ENCODE data around the gene ABHD10.

Gene ABHD10

GRCh38 chr3:111965484-111965883, 13.3 kb upstream of the ABHD10 start:
- no peak for DNase-seq (ENCODE audit: low spot score)

- no peak for DNase-seq (ENCODE audit: low spot score)
Observed at GRCh38 chr3:111967068-111967467, 11.8 kb upstream of the ABHD10 start.

GRCh38 chr3:111967651-111968274, 11.1 kb upstream of the ABHD10 start:
- DNase-seq (ENCODE audit: low spot score): peak; percentile 84

GRCh38 chr3:111968319-111969054, 10.3 kb upstream of the ABHD10 start:
- DNase-seq (ENCODE audit: low spot score): no peak

GRCh38 chr3:111970376-111970775, 8.4 kb upstream of the ABHD10 start:
- no peak for DNase-seq (ENCODE audit: low spot score)

- DNase-seq (ENCODE audit: low spot score): no peak
Observed at GRCh38 chr3:111971533-111972130, 7.2 kb upstream of the ABHD10 start.

GRCh38 chr3:111972891-111973290, 5.9 kb upstream of the ABHD10 start:
- DNase-seq (ENCODE audit: low spot score): no peak

GRCh38 chr3:111975131-111975530, 3.7 kb upstream of the ABHD10 start:
- no peak for DNase-seq (ENCODE audit: low spot score)

- DNase-seq (ENCODE audit: low spot score): no peak
Observed at GRCh38 chr3:111976254-111976653, 2.6 kb upstream of the ABHD10 start.

GRCh38 chr3:111979434-111980038, 710 bp downstream of the ABHD10 start:
- DNase-seq (ENCODE audit: low spot score): no peak

- DNase-seq (ENCODE audit: low spot score): no peak
Observed at GRCh38 chr3:111980716-111981456, 2.1 kb downstream of the ABHD10 start.

- DNase-seq (ENCODE audit: low spot score): no peak
Observed at GRCh38 chr3:111981457-111981763, 2.6 kb downstream of the ABHD10 start.

- no peak for DNase-seq (ENCODE audit: low spot score)
Observed at GRCh38 chr3:111984636-111985298, 5.9 kb downstream of the ABHD10 start.

- DNase-seq (ENCODE audit: low spot score): no peak
Observed at GRCh38 chr3:111986800-111987199, 8.0 kb downstream of the ABHD10 start.

GRCh38 chr3:111989061-111989678, 10.3 kb downstream of the ABHD10 start:
- no peak for DNase-seq (ENCODE audit: low spot score)

GRCh38 chr3:111993038-111993437, 14.2 kb downstream of the ABHD10 start:
- DNase-seq (ENCODE audit: low spot score): no peak

- DNase-seq (ENCODE audit: low spot score): peak; percentile 93
Observed at GRCh38 chr3:111998636-111999483, 20.0 kb downstream of the ABHD10 start, which contains the start of gene TAGLN3. TAGLN3 (plus strand) TSS chr3:111998922; CDS start chr3:111999423, 501 bp downstream.

GRCh38 chr3:111999484-112000324, 20.9 kb downstream of the ABHD10 start:
- no peak for DNase-seq (ENCODE audit: low spot score)

- no peak for DNase-seq (ENCODE audit: low spot score)
Observed at GRCh38 chr3:112000367-112000771, 21.5 kb downstream of the ABHD10 start.
